GM12878 (cell line): ENCODE data around the gene NLRP6. TPM values are rescaled to one million over a fixed set of nuclear protein-coding genes. Genes with fewer than 3 reads are reported as not detected.

Experiments
- ATF7 ChIP-seq: fragments of 450-650 bp; IDR thresholded peaks from 2 replicates; pipeline ENCODE4 v1.6.1; 2016; ENCODE audit warnings: low read depth, mild to moderate bottlenecking
- BHLHE40 ChIP-seq, 2 experiments: fragments of 450-650 bp in 1 of 2; IDR thresholded peaks; 2 replicates each; pipeline ENCODE4 v1.6.1; 2011 to 2017; ENCODE audit warnings: low read depth in 2 of 2, borderline replicate concordance in 1 of 2, improper control_type of control experiment in 1 of 2, low read length in 1 of 2, mild to moderate bottlenecking in 1 of 2
- DPF2 ChIP-seq: fragments of 450-650 bp; IDR thresholded peaks from 2 replicates; pipeline ENCODE4 v1.6.1; 2017; ENCODE audit warnings: mild to moderate bottlenecking
- HCFC1 ChIP-seq: fragments of 150-350 bp; IDR thresholded peaks from 2 replicates; pipeline ENCODE4 v1.6.1; 2014; ENCODE audit warnings: low read length
- HDGF ChIP-seq: fragments of 450-650 bp; IDR thresholded peaks from 2 replicates; pipeline ENCODE4 v1.6.1; 2016; ENCODE audit warnings: antibody characterized with exemption
- IKZF2 ChIP-seq, 2 experiments: fragments of 450-650 bp; IDR thresholded peaks; 2 replicates each; pipeline ENCODE4 v1.6.1; 2017; ENCODE audit warnings: mild to moderate bottlenecking in 2 of 2, moderate library complexity in 2 of 2
- MTA2 ChIP-seq: fragments of 450-650 bp; IDR thresholded peaks from 2 replicates; pipeline ENCODE4 v1.6.1; 2016; ENCODE audit warnings: low read depth, mild to moderate bottlenecking, moderate library complexity
- MTA3 ChIP-seq: IDR thresholded peaks from 2 replicates; pipeline ENCODE4 v1.6.1; 2012; ENCODE audit warnings: low read length, inconsistent platforms, borderline replicate concordance
- MXI1 ChIP-seq: fragments of 150-350 bp; IDR thresholded peaks from 2 replicates; pipeline ENCODE4 v1.6.1; 2011; ENCODE audit warnings: low read depth, mild to moderate bottlenecking, inconsistent platforms, low read length, improper control_type of control experiment
- POLR2A ChIP-seq: IDR thresholded peaks from 2 replicates; pipeline ENCODE4 v1.6.1; 2011; ENCODE audit warnings: low read depth, mild to moderate bottlenecking, low read length
- POLR2AphosphoS5 ChIP-seq: IDR thresholded peaks from 2 replicates; pipeline ENCODE4 v1.6.1; 2011; ENCODE audit warnings: mild to moderate bottlenecking, low read length, inconsistent platforms
- RAD51 ChIP-seq: fragments of 450-650 bp; IDR thresholded peaks from 2 replicates; pipeline ENCODE4 v1.6.1; 2016; ENCODE audit warnings: moderate library complexity, mild to moderate bottlenecking, inconsistent platforms
- TCF3 ChIP-seq: IDR thresholded peaks from 2 replicates; pipeline ENCODE4 v1.6.1; 2012; ENCODE audit warnings: low read depth, mild to moderate bottlenecking, low read length, borderline replicate concordance; ENCODE audit not compliant: insufficient read depth
- polyA plus RNA-seq, 11 experiments: library from polyadenylated mRNA; depleted of rRNA in 4 of 11; unstranded in 6 of 11; stranded (reverse) in 5 of 11; fragments of >200 nt; fragmentation: Nextera tagmentation in 4 of 11; fragmentation: Illumina TruSeq in 1 of 11; extraction: Ambion mirVana in 4 of 11; extraction: Trizol in 1 of 11; gene quantifications; 1 replicate in 1 of 11; 2 replicates in 10 of 11; pipeline versions ENCODE4 v1.2.1 to v1.2.3, GENCODE V29; 2011 to 2016; ENCODE audit warnings: inconsistent platforms in 2 of 11, missing spikeins in 2 of 11, low read depth in 1 of 11
- total RNA-seq, 4 experiments: library from RNA; depleted of rRNA in 3 of 4; stranded (reverse); fragments of >200 nt in 3 of 4; fragmentation: Illumina TruSeq in 1 of 4; extraction: Trizol in 1 of 4; gene quantifications; 2 replicates each; pipeline versions ENCODE4 v1.2.1 to v1.2.3, GENCODE V29; 2013 to 2021
- TF ChIP-seq, protein P1 (sequence below): fragments of 450-650 bp; formaldehyde crosslinking; IDR thresholded peaks from 2 replicates; pipeline ENCODE4 v1.5.0; 2022; ENCODE audit warnings: mild to moderate bottlenecking, missing genetic modification characterization
- TF ChIP-seq, protein P2 (sequence below): fragments of 450-650 bp; IDR thresholded peaks from 2 replicates; pipeline ENCODE4 v1.6.1; 2016; ENCODE audit warnings: mild to moderate bottlenecking
- TF ChIP-seq, protein P3 (sequence below): fragments of 450-650 bp; IDR thresholded peaks from 2 replicates; pipeline ENCODE4 v1.6.1; 2016; ENCODE audit warnings: mild to moderate bottlenecking
- TF ChIP-seq, protein P4 (sequence below): fragments of 450-650 bp; IDR thresholded peaks from 2 replicates; pipeline ENCODE4 v1.6.1; 2016; ENCODE audit warnings: mild to moderate bottlenecking, moderate library complexity, borderline replicate concordance

The NLRP6 gene
- total and polyA plus RNA-seq, 10 of the 15 experiments (the other 5 are each of a cell fraction or from before 2014, with no cell fraction given), result 0.03 to 0.11 TPM; not detected in 8

DNA sequence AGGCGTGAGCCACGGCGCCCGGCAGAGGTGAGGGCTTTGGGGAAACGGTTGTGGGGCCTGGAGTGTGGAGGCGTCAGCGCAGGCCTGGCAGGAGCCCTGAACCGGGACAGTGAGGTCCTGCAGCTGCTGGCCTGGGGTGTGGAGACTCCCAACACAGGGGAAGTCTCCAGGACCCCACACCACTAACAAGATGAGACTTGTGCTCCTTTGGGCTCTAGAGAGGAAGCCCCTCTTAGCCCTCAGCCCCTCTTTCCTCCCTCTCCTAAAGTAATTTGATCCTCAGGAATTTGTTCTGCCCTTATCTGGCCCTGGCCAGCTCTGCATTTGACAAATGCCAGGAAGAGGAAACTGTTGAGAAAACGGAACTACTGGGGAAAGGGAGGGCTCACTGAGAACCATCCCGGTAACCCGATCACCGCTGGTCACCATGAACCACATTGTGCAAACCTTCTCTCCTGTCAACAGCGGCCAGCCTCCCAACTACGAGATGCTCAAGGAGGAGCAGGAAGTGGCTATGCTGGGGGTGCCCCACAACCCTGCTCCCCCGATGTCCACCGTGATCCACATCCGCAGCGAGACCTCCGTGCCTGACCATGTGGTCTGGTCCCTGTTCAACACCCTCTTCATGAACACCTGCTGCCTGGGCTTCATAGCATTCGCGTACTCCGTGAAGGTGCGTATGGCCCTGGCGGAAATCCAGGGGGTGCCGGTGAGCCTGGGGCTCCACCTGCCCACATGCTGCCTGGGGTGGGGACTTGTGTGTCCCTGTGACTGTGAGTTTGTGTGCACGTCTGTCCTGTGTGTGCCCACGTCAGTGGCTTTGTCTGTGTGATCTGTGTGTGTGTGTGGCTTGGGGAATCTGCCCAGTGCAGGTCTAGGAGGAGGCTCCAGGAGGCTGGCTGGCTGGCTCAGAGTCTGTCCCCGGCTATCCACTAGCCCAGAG is 29.8 kb downstream of the NLRP6 start, which contains the start of gene IFITM2 (continued):
- TF ChIP-seq, protein P1, sequence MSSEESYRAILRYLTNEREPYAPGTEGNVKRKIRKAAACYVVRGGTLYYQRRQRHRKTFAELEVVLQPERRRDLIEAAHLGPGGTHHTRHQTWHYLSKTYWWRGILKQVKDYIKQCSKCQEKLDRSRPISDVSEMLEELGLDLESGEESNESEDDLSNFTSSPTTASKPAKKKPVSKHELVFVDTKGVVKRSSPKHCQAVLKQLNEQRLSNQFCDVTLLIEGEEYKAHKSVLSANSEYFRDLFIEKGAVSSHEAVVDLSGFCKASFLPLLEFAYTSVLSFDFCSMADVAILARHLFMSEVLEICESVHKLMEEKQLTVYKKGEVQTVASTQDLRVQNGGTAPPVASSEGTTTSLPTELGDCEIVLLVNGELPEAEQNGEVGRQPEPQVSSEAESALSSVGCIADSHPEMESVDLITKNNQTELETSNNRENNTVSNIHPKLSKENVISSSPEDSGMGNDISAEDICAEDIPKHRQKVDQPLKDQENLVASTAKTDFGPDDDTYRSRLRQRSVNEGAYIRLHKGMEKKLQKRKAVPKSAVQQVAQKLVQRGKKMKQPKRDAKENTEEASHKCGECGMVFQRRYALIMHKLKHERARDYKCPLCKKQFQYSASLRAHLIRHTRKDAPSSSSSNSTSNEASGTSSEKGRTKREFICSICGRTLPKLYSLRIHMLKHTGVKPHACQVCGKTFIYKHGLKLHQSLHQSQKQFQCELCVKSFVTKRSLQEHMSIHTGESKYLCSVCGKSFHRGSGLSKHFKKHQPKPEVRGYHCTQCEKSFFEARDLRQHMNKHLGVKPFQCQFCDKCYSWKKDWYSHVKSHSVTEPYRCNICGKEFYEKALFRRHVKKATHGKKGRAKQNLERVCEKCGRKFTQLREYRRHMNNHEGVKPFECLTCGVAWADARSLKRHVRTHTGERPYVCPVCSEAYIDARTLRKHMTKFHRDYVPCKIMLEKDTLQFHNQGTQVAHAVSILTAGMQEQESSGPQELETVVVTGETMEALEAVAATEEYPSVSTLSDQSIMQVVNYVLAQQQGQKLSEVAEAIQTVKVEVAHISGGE (CRISPR knock-in tag), result peak; percentile 25; the same call in 1 of the 2 replicates
- TF ChIP-seq RAD51 (0 out of 2 replicates have a peak, but pooled peaks have one; percentile 35), POLR2AphosphoS5 (0 out of 2 replicates have a peak, but pooled peaks have one; percentile 74), HDGF (peak; percentile 94), ATF7 (peak; percentile 44), DPF2 (peak; percentile 35; the same call in 1 of the 2 replicates), BHLHE40 (IDR thresholded peaks at IDR 0.05; ENCODE audit: borderline replicate concordance in 1 of 2, low read depth in 2 of 2, low read length in 1 of 2) (peak in 1 of 2 experiments; percentile 59; a peak in 1 of 4 replicates), MXI1 (peak; percentile 49; the same call in 1 of the 2 replicates), IKZF2 (IDR thresholded peaks at IDR 0.05) (peak; percentile 33 to 59; a peak in 2 of 4 replicates), MTA2 (peak; percentile 66), POLR2A (peak; percentile 77), MTA3 (0 out of 2 replicates have a peak, but pooled peaks have one; percentile 15), HCFC1 (0 out of 2 replicates have a peak, but pooled peaks have one; percentile 16), TCF3 (peak; percentile 65; the same call in 1 of the 2 replicates)
- TF ChIP-seq, protein P2, sequence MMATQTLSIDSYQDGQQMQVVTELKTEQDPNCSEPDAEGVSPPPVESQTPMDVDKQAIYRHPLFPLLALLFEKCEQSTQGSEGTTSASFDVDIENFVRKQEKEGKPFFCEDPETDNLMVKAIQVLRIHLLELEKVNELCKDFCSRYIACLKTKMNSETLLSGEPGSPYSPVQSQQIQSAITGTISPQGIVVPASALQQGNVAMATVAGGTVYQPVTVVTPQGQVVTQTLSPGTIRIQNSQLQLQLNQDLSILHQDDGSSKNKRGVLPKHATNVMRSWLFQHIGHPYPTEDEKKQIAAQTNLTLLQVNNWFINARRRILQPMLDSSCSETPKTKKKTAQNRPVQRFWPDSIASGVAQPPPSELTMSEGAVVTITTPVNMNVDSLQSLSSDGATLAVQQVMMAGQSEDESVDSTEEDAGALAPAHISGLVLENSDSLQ, result 0 out of 2 replicates have a peak, but pooled peaks have one; percentile 14
- TF ChIP-seq, protein P3, sequence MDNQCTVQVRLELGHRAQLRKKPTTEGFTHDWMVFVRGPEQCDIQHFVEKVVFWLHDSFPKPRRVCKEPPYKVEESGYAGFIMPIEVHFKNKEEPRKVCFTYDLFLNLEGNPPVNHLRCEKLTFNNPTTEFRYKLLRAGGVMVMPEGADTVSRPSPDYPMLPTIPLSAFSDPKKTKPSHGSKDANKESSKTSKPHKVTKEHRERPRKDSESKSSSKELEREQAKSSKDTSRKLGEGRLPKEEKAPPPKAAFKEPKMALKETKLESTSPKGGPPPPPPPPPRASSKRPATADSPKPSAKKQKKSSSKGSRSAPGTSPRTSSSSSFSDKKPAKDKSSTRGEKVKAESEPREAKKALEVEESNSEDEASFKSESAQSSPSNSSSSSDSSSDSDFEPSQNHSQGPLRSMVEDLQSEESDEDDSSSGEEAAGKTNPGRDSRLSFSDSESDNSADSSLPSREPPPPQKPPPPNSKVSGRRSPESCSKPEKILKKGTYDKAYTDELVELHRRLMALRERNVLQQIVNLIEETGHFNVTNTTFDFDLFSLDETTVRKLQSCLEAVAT, result peak; percentile 77
- TF ChIP-seq, protein P4, sequence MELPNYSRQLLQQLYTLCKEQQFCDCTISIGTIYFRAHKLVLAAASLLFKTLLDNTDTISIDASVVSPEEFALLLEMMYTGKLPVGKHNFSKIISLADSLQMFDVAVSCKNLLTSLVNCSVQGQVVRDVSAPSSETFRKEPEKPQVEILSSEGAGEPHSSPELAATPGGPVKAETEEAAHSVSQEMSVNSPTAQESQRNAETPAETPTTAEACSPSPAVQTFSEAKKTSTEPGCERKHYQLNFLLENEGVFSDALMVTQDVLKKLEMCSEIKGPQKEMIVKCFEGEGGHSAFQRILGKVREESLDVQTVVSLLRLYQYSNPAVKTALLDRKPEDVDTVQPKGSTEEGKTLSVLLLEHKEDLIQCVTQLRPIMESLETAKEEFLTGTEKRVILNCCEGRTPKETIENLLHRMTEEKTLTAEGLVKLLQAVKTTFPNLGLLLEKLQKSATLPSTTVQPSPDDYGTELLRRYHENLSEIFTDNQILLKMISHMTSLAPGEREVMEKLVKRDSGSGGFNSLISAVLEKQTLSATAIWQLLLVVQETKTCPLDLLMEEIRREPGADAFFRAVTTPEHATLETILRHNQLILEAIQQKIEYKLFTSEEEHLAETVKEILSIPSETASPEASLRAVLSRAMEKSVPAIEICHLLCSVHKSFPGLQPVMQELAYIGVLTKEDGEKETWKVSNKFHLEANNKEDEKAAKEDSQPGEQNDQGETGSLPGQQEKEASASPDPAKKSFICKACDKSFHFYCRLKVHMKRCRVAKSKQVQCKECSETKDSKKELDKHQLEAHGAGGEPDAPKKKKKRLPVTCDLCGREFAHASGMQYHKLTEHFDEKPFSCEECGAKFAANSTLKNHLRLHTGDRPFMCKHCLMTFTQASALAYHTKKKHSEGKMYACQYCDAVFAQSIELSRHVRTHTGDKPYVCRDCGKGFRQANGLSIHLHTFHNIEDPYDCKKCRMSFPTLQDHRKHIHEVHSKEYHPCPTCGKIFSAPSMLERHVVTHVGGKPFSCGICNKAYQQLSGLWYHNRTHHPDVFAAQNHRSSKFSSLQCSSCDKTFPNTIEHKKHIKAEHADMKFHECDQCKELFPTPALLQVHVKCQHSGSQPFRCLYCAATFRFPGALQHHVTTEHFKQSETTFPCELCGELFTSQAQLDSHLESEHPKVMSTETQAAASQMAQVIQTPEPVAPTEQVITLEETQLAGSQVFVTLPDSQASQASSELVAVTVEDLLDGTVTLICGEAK, result peak; percentile 78
